IPS-NIHi7 (cell line): ENCODE results near the gene ANKRD63.

Experiments
- DNase-seq: peaks from one replicate; pipeline ENCODE4 v3.0.0; 2012; ENCODE audit warnings: mixed read lengths; ENCODE audit errors: extremely low spot score

The ANKRD63 gene

DNA sequence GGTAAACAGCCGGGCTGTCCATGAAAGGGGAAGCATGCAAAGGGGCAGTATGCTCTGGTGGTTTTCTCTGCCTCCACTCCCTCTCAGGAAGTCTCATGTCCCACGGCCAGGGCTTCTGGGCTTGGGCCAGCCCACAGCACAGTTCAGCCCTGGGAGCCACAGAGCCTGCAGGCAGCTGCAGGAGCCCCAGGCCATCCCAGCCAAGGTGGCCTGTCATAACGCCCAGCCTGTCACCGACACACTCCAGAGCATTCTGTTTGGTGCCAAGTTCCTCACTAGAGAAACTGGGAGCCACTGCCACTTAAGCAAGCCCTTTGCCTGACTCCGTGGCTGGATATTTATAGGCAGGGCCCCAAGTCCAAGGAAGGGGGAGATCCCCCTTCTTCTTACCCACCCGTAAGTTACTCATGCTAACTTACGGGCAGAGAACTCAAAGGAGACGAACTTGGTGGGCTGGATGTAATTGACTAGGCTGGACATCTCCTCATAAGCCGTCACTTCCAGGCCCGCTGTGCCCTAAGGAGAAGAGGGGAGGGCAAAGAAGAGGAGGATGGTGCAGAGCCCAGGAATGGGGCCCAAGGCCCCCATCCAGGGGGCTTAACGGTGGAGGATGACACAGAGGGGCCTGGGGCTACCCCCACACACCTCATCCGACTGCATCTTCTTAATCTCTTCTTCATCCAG, 13.2 kb upstream of the ANKRD63 start:
- no peak for DNase-seq

DNA sequence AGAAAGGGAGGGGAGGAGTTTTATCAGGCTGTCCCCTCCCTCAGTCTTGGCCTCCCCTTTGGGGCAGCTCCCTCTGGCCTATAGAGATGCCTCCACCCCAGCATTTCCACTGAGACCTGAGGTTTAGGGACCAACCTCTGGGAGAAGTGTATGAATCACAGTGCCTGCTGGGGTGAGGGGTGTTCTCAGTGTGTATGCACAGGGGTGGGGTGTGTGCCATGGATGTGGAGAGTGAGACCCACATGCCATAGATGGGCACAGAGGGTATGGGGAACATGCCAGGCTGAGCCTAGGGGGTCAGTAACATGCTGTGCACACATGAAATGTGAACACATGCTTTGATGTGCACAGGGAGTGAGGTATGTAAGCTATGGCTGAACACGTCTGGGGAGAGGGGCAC, 12.4 kb upstream of the ANKRD63 start:
- no peak for DNase-seq

DNA sequence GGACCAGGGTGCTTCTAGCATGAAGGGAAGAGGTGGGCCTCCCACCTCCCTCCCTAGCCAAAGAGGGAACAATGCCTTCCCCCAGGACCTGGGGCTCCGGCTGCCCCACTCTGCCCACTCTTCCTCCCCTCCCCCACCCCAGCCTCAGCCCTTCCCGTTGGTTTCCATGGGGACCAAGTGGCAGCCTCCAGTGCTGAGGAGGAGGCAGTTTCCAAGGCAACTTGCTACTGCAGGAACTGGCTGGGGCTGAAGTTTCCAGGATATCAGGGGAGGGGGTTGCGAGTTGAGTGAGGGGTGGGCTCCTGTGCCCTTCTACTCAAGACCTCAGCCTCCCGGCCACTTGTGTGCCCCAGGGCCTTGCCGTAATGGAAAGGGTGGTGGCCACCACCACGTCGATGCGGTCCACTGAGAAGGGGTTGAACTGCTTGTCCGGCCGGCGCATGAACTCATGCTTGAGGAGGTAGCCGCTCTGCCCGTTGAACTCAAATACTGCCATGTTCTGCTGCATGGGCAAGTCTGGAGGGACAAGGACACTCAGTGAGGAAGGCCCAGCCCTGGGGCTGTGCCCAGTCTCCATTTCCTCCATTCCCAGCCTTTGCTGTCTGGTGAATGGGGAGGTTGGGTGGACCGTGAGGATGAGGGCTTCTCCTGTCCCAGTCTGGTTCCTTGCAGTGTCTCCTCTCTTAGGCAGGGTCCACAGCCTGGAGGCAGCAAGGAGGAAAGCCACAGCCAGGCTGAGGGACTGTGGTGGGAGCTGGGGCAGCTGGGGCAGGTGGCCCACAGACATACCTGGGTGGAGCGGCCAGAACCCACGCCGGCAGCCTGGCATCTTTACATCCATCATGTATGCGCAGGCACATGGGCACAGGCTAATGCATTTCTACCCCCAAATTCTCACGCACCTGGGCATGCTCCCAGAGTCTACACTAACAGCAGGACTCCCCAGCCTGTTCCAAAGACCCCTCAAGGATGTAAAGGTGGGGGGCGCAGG, 11.3 kb upstream of the ANKRD63 start:
- no peak for DNase-seq

- no peak for DNase-seq
These were observed 10.1 kb upstream of the ANKRD63 start for GRCh38 chr15:40293006-40293405.

- no peak for DNase-seq
These were observed 9.4 kb upstream of the ANKRD63 start for GRCh38 chr15:40292246-40292645.

- DNase-seq: peak; percentile 70
These were observed 8.2 kb upstream of the ANKRD63 start for GRCh38 chr15:40290918-40291574.

DNA sequence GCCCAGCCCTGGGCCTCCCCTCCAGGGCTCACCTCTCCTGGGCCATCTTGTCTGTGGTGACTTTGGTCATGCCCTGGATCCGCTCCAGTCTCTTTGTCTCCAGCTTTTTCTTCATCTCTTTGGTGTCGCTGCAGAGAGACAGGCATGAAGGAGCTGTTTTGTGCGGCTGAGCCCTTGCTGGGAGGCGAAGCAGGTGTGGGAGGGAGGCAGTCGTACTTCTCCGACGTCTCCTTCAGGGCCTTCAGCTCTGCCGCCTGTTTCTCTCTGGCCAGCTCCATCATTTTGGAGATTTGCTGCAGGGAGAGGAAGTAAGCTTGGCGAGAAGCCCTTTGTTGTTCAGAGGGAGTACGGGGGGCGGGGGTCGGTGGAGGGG, 7.7 kb upstream of the ANKRD63 start:
- no peak for DNase-seq

- DNase-seq: no peak
These were observed 6.4 kb upstream of the ANKRD63 start for GRCh38 chr15:40289140-40289775.

- no peak for DNase-seq
These were observed 5.1 kb upstream of the ANKRD63 start for GRCh38 chr15:40287968-40288367.

GRCh38 chr15:40287505-40287904, 4.6 kb upstream of the ANKRD63 start:
- no peak for DNase-seq

DNA sequence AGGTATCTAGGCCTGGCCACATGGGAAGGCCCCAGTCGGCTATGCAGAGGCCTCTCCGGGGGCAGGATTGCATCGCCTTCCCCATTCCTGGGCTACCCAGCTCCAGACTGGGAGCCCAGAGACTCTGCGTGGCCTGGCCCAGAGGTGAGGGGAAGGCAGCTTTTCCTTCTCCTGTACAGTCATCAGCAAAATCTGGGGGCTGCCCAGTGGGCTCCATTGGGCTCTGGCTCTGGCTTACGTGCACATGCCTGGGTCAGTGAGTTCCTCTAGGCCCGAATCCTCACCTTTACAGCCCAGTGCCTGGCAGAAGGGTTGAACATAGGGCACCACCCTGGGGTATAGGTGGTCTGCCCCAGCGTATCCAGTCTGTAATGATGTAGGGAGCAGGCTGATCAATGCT, 3.9 kb upstream of the ANKRD63 start:
- no peak for DNase-seq

DNA sequence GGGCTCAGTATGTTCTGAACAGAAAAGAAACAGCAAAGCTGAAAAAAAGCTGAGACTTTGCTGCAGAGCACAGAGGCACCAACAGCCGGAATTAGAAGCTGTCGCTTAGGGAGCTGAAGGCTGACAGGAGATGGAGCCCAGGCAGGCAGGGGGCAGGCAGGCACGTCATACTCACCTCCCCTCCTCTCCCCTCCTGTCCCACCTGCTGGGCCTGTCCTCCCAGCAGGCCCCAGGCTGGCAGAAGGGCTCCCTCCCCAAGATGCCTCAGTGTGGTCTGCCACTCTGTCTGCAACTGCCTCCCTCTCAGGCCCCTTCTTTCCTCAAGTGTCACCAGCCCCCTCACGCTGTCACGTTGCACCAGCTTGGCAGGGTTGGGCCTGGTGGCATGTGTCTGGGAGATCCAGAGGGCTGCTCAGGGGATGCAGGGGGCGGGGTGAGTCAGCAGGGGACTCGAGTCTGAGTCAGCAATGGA, 3.2 kb upstream of the ANKRD63 start:
- DNase-seq: no peak

- no peak for DNase-seq
These were observed 2.7 kb upstream of the ANKRD63 start for GRCh38 chr15:40285554-40286011.

- no peak for DNase-seq
These were observed 2.3 kb upstream of the ANKRD63 start for GRCh38 chr15:40285151-40285550.

DNA sequence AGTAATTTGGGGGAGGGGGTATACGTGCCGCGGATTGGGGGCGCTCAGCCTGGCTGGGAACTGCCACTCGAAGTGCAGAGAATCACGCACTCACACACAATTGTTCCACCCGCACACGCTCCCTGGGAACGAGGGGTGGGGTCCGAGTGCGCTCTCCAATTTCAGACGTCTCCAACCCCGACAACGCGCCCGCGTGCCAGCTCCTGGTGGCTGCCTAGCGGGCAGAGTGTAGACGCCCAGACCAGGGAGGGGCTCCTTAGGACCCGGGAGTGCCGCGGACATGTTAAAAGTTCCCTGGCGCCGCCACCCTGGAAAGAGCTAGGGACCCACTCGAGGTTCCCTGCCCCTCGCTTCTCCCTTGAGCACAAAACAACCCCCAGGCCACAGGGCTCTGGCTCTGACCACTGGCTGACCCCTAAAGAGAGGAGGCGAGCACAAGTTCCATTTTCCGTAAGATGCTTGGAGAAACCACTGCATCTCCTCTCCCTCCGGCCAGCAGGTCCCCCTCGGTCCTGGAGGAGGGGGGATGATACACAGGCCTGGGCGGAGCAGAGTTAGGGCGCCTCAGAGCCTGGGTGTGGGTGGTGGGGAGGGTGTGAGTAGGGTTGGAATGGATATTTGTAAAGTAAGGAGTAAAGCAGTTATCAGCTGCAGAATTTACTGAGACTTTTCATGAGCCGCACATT, 894 bp upstream of the ANKRD63 start:
- DNase-seq: no peak

- DNase-seq: peak; percentile 64
These were observed 556 bp downstream of the ANKRD63 start for GRCh38 chr15:40282147-40282868.

- DNase-seq: no peak
These were observed 1.1 kb downstream of the ANKRD63 start for GRCh38 chr15:40281801-40282146.

- DNase-seq: no peak
These were observed 1.6 kb downstream of the ANKRD63 start for GRCh38 chr15:40281057-40281800.

GRCh38 chr15:40280260-40281056, 2.4 kb downstream of the ANKRD63 start:
- no peak for DNase-seq
